D341Med (cell line): ENCODE results near the gene FAM153A.
"Not testable (repeated sequence)": the region's sequence is repeated elsewhere in the genome, so short reads cannot be mapped to it uniquely, and the experiment has no call there.

ENCODE experiments used
- DNase-seq: peaks from one replicate; pipeline ENCODE4 v3.0.0; 2012; ENCODE audit warnings: low spot score

Gene FAM153A

GRCh38 chr5:177782792-177783633 is at the start of gene FAM153A:
TSS of gene FAM153A (minus strand) at chr5:177782899.
- DNase-seq = not testable (repeated sequence)

DNA sequence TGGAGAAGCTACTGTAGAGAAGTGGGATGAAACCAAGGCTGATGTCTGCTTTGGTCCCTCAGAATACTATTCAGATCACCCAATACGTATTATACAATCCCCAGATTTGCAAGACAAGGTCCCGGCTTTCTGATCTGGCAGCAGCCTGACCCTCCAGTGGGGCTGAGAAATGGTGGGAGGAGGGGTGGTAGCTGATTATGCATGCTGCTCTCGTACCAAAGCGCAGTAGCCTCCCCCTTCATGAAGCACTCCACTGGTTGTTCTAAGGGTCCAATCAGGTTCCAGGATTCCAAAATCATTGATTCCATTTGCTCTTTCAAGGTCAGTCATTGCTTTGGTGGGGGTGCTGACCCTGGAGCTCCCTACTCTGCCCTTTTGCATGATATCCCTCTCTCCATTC is 49.6 kb upstream of the FAM153A start:
- not testable (repeated sequence) for DNase-seq

DNA sequence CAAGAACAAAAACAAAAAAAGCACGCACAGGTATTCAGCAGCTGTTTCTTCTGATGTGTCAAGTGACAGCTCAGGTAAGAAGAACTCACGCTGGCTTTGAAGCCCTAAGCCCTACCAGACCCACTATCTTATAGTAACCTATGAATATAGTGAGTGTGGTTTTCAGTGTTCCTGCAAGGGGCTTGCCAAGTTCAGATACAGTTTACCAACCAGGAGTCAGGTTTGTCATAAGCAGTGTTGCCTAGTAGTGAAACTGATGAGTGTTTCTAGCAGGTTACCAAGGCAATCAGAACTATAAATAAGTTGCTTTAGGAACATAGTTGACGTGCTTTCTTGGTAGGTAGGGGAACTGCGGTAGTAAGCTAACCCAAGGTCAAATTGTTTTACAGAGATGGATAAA is 43.4 kb upstream of the FAM153A start:
- DNase-seq = not testable (repeated sequence)

- not testable (repeated sequence) for DNase-seq
These were observed 42.1 kb upstream of the FAM153A start for GRCh38 chr5:177824776-177825175.

DNA sequence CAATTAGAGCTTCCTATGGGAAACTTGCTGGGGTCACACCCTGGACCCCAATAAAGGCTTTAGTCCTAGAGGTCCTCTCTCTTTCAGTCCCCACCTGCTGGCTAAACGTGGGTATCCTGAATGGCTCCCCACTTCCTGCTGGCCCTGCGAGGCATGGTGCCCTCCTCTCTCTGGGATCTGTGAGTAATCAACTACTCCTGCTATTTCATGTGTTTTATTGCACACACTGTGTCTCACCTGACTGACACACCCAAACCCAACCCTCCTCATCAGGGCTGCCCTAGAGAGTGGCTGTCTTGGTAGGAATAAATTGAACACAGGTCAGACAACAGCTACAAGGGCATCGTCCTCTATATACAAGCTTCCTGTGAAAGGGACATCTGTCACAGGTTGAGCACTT is 39.8 kb upstream of the FAM153A start:
- DNase-seq = not testable (repeated sequence)

- not testable (repeated sequence) for DNase-seq
These were observed 37.0 kb upstream of the FAM153A start for GRCh38 chr5:177819664-177820063.

DNA sequence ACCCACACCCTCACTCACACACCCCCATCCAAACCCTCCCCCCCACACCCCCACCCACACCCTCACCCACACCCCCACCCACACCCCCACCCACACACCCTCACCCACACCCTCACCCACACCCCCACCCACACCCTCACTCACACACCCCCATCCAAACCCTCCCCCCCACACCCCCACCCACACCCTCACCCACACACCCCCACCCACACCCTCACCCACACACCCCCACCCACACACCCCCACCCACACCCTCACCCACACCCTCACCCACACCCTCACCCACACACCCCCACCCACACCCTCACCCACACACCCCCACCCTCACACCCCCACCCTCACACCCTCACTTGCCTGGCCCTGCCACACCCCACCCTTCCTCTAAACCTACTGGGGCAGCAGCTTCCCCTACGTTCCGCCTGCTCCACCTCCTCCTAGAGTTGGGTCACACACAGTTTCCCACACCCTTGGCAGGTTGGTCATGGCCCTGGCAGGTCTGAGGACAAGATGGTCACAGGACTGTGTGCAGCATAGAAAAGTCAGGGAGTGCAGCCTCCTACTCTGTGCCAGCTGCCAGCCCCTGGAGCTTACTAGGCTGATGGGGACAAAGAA is 30.2 kb upstream of the FAM153A start:
- DNase-seq = not testable (repeated sequence)

- not testable (repeated sequence) for DNase-seq
These were observed 29.6 kb upstream of the FAM153A start for GRCh38 chr5:177812160-177812743.

GRCh38 chr5:177809209-177809913 is 26.7 kb upstream of the FAM153A start:
- not testable (repeated sequence) for DNase-seq

- DNase-seq = not testable (repeated sequence)
These were observed 25.7 kb upstream of the FAM153A start for GRCh38 chr5:177808420-177808819.

- not testable (repeated sequence) for DNase-seq
These were observed 24.6 kb upstream of the FAM153A start for GRCh38 chr5:177807265-177807664.

GRCh38 chr5:177801427-177801826 is 18.7 kb upstream of the FAM153A start:
- DNase-seq = not testable (repeated sequence)

DNA sequence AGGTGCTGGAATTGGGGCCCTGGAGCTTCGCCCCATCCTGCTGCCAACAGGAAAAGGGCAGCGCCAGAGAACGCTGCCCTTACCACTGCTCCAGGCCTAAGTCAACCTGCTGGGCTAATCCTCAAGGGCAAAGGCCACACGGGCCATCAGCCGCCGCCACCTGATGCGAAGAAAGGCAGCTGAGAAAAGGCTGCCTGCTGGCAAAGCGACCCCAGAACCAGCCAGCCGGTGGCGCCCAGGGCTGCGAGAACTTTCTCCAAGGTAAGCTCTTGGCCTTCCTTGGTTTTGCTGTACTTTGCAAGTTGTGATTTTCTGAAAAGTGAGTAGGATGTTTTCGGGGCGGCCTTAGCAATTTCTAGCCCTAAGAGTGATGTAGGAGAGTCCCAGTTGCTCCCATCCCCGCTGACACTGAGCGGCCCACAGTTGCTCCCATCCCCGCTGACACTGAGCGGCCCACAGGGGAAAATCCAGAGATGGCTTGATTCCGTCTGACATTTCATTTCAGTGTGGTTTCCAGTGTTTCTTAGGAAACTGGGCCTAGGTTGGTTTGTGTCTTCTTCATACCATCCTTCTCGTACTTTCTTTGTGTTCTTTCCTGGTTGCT is 15.6 kb upstream of the FAM153A start:
- not testable (repeated sequence) for DNase-seq

DNA sequence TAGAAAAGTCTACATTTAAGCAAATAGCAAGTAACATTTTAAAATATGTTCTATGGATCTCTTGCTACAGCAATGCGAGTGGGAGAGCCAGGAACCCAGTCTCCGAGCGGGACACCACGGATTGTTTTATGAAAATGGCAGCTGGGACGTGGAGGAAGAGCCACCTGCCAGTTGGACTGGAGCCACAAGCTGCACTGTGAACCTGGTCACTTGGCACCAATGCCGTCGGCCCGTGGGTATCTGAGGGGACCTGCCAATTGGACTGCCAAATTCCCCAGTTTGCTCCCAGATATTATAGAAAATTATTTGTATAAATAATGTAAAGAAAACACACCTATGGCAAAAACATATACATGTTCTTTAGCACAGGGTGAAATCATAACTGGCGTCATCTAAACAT is 10.6 kb upstream of the FAM153A start:
- DNase-seq = not testable (repeated sequence)

- DNase-seq = not testable (repeated sequence)
These were observed 8.9 kb upstream of the FAM153A start for GRCh38 chr5:177791649-177792048.

- not testable (repeated sequence) for DNase-seq
These were observed 530 bp downstream of the FAM153A start for GRCh38 chr5:177782169-177782568.

DNA sequence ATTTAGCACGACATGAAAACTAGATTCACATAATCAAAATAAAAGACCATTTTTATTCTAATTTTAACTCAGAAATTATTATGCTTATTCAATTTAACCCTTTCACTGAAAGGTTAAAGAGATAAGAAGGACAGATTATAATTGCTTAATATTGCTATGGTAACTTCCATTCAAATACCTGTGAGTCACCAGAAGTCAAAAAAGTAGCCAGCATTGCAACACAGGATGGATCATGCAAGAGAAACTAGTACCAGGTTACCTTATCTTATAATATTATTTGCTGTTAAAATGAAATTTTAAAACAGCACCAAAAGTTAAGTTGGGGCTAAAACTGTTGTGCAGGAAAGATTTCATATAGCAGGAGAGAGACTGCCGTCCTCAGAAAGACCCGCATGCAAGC is 11.5 kb downstream of the FAM153A start:
- DNase-seq = not testable (repeated sequence)

GRCh38 chr5:177770646-177771045 is 12.1 kb downstream of the FAM153A start:
- DNase-seq = not testable (repeated sequence)

DNA sequence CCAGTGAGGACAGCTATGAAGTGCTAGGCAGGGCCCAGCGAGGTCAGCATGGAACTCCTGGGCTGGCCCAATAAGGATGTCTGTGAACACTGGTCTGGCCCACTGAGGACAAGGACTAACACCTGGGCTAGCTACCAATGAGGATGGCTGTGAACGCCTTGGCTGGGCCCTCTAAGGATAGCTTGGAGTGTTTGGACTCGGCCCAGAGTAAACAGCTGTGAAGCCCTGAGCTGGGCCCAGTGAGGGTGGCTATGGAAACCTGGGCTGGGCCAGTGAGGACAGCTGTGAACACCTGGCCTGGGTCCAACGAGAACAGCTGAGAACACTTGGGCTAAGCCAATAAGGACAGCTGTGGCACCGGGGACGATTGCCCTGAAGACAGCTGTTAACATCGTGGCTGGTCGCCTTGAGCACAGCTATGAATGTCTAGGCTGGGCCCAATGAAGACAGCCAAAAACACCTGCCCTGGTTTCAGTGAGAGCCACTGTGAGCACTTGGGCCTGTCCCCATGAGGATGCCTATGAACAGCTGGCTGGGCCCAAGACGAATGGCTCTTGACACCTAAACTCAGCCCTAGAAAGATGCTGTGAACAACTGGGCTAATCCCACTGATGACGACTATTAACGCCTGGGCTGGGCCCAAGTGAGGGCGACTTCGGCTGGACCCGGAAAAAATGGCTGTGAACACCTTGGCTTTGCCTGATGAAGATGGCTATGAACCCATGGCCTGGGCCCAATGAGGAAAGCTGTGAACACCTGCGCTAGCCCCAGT is 18.8 kb downstream of the FAM153A start:
- DNase-seq = not testable (repeated sequence)

DNA sequence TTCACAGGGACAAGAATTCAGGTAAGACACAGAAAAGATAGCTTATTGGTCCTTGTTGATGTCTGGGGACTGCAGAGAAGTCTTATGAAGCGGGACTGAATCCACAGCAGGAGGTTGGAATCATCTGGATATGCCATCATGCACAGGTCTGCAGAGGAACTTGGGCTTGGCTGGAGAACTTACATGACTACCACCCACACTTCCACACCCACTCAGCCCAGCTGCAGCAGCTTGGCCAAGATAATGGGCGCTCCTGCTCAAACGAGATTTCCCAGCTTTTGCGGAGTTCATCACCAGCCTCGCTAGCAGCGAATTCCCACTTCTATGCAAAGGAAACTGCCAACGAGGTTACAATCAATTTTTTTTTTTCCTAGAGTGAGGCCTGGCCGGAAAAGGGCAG is 21.7 kb downstream of the FAM153A start:
- not testable (repeated sequence) for DNase-seq

DNA sequence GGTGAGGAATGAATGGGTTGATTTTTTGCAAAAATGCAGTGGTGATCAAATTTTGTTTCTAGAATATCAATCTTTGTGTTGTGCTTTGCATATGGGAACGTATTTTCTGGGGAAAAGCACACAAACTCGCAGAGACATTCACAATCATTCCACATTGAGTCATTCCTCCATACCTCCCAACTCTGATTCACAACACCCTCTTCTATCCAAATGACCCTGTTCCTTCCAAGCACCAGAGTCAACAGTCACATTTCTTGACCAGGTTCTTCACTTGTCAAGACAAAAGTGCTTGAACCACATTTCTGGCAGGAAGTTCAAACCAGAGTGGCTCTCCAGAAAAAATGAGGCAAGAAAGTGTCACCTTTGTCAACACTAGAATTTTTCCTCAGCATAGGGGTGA is 35.3 kb downstream of the FAM153A start:
- DNase-seq = not testable (repeated sequence)
